Measurements from ENCODE around the gene C3orf18. TPM values are rescaled to one million over a fixed set of nuclear protein-coding genes. Genes with fewer than 3 reads are reported as not detected.

Gene C3orf18
- total RNA-seq, 1 experiment from 2014 or later: 7.1 TPM

GRCh38 chr3:50557106-50557505 lies 10.4 kb downstream of the C3orf18 start:
- H2AFZ ChIP-seq (ENCODE audit: low read length): no peak overlapping the region
- Mint-ChIP-seq H3K36me3 (ENCODE audit: insufficient read depth in 1 of 3, low read depth in 3 of 3) (no peaks in the 10 kb centered on the region; a peak in 1 of 7 replicates), H3K27me3 (ENCODE audit: low read depth) (peaks cover 15% of the 10 kb centered on the region), H3K4me1 (peaks cover 9 to 15% of the 10 kb centered on the region in 2 experiments), H3K27ac (no peak overlapping the region), H3K4me3 (no peak overlapping the region), H3K9me3 (no peaks in the 10 kb centered on the region)
- no peak overlapping the region for H3K23ac ChIP-seq (ENCODE audit: insufficient read length, low read depth, low read length)
- no peak overlapping the region for H2BK15ac ChIP-seq (ENCODE audit: low read depth, low read length)
- H2BK120ac ChIP-seq (ENCODE audit: low read depth, low read length, poor library complexity, severe bottlenecking): no peak overlapping the region
- H2BK5ac ChIP-seq (ENCODE audit: insufficient read length, low read length): no peak overlapping the region
- H3K27ac ChIP-seq (ENCODE audit: insufficient read length, low read depth, low read length): no peak overlapping the region
- no peak overlapping the region for H3K56ac ChIP-seq (ENCODE audit: insufficient read length, low read depth, low read length)
- H4K20me1 ChIP-seq (ENCODE audit: control insufficient read depth, insufficient read depth, insufficient read length): peaks cover 5% of the 10 kb centered on the region
- H4K91ac ChIP-seq (ENCODE audit: insufficient read length, low read depth, low read length): no peak overlapping the region
- no peak for DNase-seq
- no peaks in the 10 kb centered on the region for H3K23me2 ChIP-seq (ENCODE audit: insufficient read length, low read depth, low read length, poor library complexity, severe bottlenecking)
- no peak overlapping the region for H2BK20ac ChIP-seq (ENCODE audit: low read depth, low read length, poor library complexity, severe bottlenecking)
- H3K14ac ChIP-seq (ENCODE audit: insufficient read depth, low read length): no peak overlapping the region
- H2BK12ac ChIP-seq (ENCODE audit: insufficient read length, low read depth, low read length): no peak overlapping the region
- no peaks in the 10 kb centered on the region for H3K4me1 ChIP-seq (ENCODE audit: insufficient read depth, low read length)
- H4K8ac ChIP-seq (replicated peaks; ENCODE audit: insufficient read length, low read depth, low read length): no peak overlapping the region
- WGBS (ENCODE audit: extremely low coverage, insufficient read length, low lambda C conversion rate): no CpG with 5 or more reads among the region's 8 CpGs
- H3K4me2 ChIP-seq (ENCODE audit: insufficient read depth, insufficient read length, low read length): no peak overlapping the region
- no peaks in the 10 kb centered on the region for H3K79me2 ChIP-seq (ENCODE audit: insufficient read depth, low read length)
- H3K79me1 ChIP-seq (ENCODE audit: insufficient read depth, low read depth, low read length, poor library complexity, severe bottlenecking): no peaks in the 10 kb centered on the region
- no peak overlapping the region for H3K18ac ChIP-seq (ENCODE audit: insufficient read length, low read depth, low read length)
- H2AK5ac ChIP-seq (ENCODE audit: insufficient read length, low read length): no peak overlapping the region
- no peak overlapping the region for H3K9ac ChIP-seq (ENCODE audit: extremely low read depth, insufficient read length, low read length)
- H3K4ac ChIP-seq (ENCODE audit: low read depth, low read length): no peak overlapping the region
- no peak overlapping the region for H3T11ph ChIP-seq (ENCODE audit: low read length)
- H4K5ac ChIP-seq (ENCODE audit: insufficient read length, low read depth, low read length): no peak overlapping the region
- TF ChIP-seq CTCF (conservative IDR thresholded peaks at IDR 0.05): no peak
- no peaks in the 10 kb centered on the region for H3K9me3 ChIP-seq (ENCODE audit: control insufficient read depth, low read depth, low read length)
- no peaks in the 10 kb centered on the region for H3K27me3 ChIP-seq (ENCODE audit: insufficient read depth, low read length)

Data from H9 (cell line).